Measurements from ENCODE around the gene SLC33A1. TPM values are rescaled to one million over a fixed set of nuclear protein-coding genes. Genes with fewer than 3 reads are reported as not detected.

Gene SLC33A1
- total and polyA plus RNA-seq, 2 experiments from 2014 or later: 12.5 to 33.5 TPM

DNA sequence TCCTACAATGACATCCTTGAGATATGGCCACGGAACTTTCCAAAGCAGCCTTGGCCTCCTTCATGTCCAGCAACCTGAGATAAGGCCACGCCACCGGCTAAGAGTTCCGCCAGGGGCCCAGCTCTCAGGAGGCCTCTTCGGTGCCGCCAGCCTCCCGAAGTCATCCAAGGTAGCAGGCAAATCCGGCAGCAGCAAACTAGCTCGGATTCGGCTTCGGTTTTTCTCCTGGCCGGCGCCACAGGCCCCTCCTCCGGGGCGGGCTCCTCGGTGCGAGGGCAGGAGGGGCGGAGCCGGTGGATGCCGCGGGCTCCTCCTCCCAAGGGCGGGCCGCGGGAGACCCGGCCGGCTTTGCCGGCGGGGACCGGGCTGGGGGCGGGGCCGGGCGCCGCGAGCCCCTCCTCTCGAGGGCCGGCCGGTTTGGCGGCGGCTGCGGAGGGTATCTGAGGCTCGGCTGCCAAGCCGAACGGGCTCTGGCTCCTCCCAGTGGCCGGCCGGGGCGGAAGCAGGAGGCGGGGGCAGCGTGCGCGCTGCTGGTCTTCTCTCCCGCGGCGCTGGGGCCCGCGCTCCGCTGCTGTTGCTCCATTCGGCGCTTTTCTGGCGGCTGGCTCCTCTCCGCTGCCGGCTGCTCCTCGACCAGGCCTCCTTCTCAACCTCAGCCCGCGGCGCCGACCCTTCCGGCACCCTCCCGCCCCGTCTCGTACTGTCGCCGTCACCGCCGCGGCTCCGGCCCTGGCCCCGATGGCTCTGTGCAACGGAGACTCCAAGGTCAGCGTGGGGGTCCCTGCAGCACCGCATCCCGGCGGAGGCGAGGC lies 16.1 kb upstream of the SLC33A1 start, which contains the start of gene GMPS (continued):
- TF ChIP-seq, protein P1, sequence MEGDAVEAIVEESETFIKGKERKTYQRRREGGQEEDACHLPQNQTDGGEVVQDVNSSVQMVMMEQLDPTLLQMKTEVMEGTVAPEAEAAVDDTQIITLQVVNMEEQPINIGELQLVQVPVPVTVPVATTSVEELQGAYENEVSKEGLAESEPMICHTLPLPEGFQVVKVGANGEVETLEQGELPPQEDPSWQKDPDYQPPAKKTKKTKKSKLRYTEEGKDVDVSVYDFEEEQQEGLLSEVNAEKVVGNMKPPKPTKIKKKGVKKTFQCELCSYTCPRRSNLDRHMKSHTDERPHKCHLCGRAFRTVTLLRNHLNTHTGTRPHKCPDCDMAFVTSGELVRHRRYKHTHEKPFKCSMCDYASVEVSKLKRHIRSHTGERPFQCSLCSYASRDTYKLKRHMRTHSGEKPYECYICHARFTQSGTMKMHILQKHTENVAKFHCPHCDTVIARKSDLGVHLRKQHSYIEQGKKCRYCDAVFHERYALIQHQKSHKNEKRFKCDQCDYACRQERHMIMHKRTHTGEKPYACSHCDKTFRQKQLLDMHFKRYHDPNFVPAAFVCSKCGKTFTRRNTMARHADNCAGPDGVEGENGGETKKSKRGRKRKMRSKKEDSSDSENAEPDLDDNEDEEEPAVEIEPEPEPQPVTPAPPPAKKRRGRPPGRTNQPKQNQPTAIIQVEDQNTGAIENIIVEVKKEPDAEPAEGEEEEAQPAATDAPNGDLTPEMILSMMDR (conservative IDR thresholded peaks at IDR 0.05; ENCODE audit: low read depth in 2 of 2): peak; percentile 14 to 78; a peak in 3 of 4 replicates
- TF ChIP-seq JUNB (IDR thresholded peaks at IDR 0.05; ENCODE audit: unreplicated experiment) (no peak), EZH2phosphoT487 (IDR thresholded peaks at IDR 0.05; ENCODE audit: unreplicated experiment) (no peak), STAT1 (IDR thresholded peaks at IDR 0.05; ENCODE audit: unreplicated experiment) (no peak), POLR2AphosphoS5 (IDR thresholded peaks at IDR 0.05; ENCODE audit: low read depth) (peak; percentile 73), EZH2 (IDR thresholded peaks at IDR 0.05; ENCODE audit: low read depth, unreplicated experiment) (no peak), CREB1 (CRISPR knock-in tag; IDR thresholded peaks at IDR 0.05; ENCODE audit: low read depth) (no peak), ZNF331 (CRISPR knock-in tag; IDR thresholded peaks at IDR 0.05; ENCODE audit: low read depth) (no peak), NANOG (IDR thresholded peaks at IDR 0.05; ENCODE audit: borderline replicate concordance) (no peak)
- TF ChIP-seq, protein P2, sequence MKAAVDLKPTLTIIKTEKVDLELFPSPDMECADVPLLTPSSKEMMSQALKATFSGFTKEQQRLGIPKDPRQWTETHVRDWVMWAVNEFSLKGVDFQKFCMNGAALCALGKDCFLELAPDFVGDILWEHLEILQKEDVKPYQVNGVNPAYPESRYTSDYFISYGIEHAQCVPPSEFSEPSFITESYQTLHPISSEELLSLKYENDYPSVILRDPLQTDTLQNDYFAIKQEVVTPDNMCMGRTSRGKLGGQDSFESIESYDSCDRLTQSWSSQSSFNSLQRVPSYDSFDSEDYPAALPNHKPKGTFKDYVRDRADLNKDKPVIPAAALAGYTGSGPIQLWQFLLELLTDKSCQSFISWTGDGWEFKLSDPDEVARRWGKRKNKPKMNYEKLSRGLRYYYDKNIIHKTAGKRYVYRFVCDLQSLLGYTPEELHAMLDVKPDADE (IDR thresholded peaks at IDR 0.05): no peak
- TF ChIP-seq, protein P3, sequence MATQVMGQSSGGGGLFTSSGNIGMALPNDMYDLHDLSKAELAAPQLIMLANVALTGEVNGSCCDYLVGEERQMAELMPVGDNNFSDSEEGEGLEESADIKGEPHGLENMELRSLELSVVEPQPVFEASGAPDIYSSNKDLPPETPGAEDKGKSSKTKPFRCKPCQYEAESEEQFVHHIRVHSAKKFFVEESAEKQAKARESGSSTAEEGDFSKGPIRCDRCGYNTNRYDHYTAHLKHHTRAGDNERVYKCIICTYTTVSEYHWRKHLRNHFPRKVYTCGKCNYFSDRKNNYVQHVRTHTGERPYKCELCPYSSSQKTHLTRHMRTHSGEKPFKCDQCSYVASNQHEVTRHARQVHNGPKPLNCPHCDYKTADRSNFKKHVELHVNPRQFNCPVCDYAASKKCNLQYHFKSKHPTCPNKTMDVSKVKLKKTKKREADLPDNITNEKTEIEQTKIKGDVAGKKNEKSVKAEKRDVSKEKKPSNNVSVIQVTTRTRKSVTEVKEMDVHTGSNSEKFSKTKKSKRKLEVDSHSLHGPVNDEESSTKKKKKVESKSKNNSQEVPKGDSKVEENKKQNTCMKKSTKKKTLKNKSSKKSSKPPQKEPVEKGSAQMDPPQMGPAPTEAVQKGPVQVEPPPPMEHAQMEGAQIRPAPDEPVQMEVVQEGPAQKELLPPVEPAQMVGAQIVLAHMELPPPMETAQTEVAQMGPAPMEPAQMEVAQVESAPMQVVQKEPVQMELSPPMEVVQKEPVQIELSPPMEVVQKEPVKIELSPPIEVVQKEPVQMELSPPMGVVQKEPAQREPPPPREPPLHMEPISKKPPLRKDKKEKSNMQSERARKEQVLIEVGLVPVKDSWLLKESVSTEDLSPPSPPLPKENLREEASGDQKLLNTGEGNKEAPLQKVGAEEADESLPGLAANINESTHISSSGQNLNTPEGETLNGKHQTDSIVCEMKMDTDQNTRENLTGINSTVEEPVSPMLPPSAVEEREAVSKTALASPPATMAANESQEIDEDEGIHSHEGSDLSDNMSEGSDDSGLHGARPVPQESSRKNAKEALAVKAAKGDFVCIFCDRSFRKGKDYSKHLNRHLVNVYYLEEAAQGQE (IDR thresholded peaks at IDR 0.05; ENCODE audit: unreplicated experiment): no peak

- Histone ChIP-seq H3K4me3 (peak overlapping the region; percentile 74), H3K79me2 (replicated peaks; ENCODE audit: insufficient read depth) (peaks cover 39% of the 10 kb centered on the region), H4K20me1 (replicated peaks; ENCODE audit: insufficient read depth) (peaks cover 8% of the 10 kb centered on the region; the same call in 1 of the 2 replicates), H2AFZ (peak overlapping the region; percentile 97), H3K4me2 (peak overlapping the region; percentile 84), H3K4me1 (ENCODE audit: insufficient read depth) (peaks cover 14% of the 10 kb centered on the region), H3K9me2 (ENCODE audit: insufficient read depth) (no peaks in the 10 kb centered on the region), H3K27me3 (ENCODE audit: insufficient read depth) (no peaks in the 10 kb centered on the region), H3K27ac (ENCODE audit: low read depth) (peak overlapping the region; percentile 95), H3K36me3 (ENCODE audit: insufficient read depth) (no peaks in the 10 kb centered on the region), H3F3A (replicated peaks; ENCODE audit: low read depth) (peaks cover 7% of the 10 kb centered on the region)
- peak; percentile 1; the same call in 2 of the 3 replicates for ATAC-seq
- peak; percentile 38 for DNase-seq (ENCODE audit: low spot score)
- Mint-ChIP-seq H3K27me3 (ENCODE audit: insufficient read depth, low read depth, poor library complexity) (peaks cover 4% of the 10 kb centered on the region), H3K27ac (peak overlapping the region; percentile 97), H3K4me3 (peak overlapping the region; percentile 78), H3K36me3 (ENCODE audit: low read depth) (peaks cover 5% of the 10 kb centered on the region; the same call in 1 of the 3 replicates), H3K9me3 (no peaks in the 10 kb centered on the region; the same call in 1 of the 3 replicates), H3K4me1 (peaks cover 23% of the 10 kb centered on the region)
- TF ChIP-seq JUNB (IDR thresholded peaks at IDR 0.05; ENCODE audit: unreplicated experiment): no peak
- TF ChIP-seq NANOG (IDR thresholded peaks at IDR 0.05; ENCODE audit: borderline replicate concordance): no peak
- TF ChIP-seq POLR2AphosphoS5 (IDR thresholded peaks at IDR 0.05; ENCODE audit: low read depth): no peak
- TF ChIP-seq, protein P1 (conservative IDR thresholded peaks at IDR 0.05; ENCODE audit: low read depth in 2 of 2): no peak; a peak in 1 of 4 replicates
- TF ChIP-seq EZH2 (IDR thresholded peaks at IDR 0.05; ENCODE audit: low read depth, unreplicated experiment): no peak
- no peak for TF ChIP-seq STAT1 (IDR thresholded peaks at IDR 0.05; ENCODE audit: unreplicated experiment)
Measured at GRCh38 chr3:155869691-155870090, 15.5 kb upstream of the SLC33A1 start.

Data from GM23338 (cell line).